ENCODE results near the gene NHSL2.
A peak's percentile ranks its signal among the peaks of the same experiment; 100 is the strongest.
"Not testable (repeated sequence)": the region's sequence is repeated elsewhere in the genome, so short reads cannot be mapped to it uniquely, and the experiment has no call there.

Gene NHSL2

DNA sequence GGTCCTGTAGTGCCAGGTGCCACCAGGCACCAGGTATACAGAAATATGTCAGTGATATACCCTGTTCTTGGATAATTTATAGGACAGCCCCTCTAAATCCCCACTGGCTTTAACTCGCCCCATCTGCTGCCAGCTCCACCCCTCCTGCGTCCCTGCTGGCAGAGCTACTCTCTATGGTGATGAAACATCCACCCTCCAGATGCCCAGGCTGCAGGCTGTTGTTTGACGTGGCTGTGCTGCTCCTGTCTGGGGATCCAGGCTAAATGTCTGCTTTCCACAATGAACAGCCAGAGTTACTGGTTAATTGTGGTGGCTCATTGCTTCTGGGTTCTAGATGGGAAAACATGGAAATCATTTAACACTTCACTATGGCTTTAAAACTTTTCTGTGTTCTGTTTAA lies 12.9 kb downstream of the NHSL2 start:
- no peak for DNase-seq (ENCODE audit: low read depth)

DNA sequence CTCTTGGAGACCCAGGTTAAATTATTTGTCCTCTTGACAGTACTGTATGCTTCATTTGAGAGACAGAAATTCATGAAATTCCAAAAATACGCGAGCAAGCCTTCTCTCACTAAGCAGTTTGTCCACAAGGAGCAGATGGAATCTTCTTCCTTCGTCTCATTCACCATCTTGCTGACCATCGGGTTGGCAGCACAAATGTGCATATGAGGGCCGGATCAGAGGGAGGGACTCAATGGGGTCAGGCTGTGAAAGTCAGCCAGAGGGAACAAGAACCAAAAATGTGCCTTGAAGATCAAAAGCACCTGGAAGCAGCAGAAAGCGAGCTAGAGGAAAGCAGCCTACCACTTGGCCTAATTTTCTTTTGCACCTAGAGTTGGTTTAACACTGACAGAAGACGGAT lies 16.4 kb downstream of the NHSL2 start:
- no peak for DNase-seq (ENCODE audit: low read depth)

DNA sequence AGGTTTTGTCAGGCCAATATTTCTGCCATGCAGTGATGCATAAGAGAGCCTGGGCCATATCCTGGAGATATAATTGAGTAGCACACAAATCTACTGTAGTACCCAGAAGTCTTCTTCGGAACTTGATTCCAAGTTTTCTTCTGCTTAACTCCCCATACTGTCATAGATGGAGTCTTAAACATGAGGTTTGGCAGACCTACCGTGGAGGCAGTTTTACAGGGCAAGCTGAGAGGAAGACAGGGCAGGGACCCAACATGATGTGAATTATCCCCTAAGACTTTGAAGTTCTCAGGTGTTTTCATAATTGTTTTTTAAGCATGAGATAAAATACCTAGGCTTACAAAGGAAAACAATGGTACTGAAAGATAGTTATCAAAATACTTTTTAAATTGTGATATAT lies 18.2 kb downstream of the NHSL2 start:
- no peak for DNase-seq (ENCODE audit: low read depth)

DNA sequence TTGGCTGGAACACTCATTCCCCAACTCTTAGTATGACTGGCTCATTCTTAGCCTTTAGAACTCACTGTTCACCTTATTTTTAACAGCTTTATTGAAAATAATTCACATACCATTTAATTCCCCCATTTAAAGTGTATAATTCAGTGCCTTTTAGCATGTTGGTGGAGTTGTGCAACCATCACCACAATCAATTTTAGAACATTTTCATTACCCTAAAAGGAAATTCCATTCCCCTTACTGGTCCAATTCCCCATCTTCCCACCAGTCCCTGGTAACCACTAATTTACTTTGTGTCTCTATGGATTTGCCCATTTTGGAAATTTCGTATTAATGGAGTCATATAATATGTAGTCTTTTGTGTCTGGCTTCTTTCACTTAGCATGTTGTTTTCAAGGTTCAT lies 19.7 kb downstream of the NHSL2 start:
- DNase-seq (ENCODE audit: low read depth) = peak; percentile 12

DNA sequence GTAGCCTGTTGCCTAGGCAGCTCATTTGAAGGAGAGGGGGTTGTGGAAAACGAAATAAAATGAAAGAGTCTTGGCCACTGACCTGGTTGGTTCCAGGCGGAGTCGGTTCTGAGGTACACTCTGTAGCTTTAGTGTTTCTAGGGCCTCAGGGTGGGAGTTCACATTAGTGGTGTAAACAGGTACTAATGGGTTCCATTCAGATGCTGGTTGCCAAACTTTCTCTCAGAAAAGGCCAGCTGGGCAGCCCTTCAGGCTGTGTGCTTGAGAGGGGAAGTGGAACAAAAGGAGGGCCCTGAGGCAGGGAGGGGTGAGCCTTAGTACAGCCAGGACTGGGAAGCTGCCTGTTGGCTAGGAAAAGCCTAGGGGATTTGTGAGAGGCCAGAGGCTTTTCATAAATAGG lies 24.8 kb downstream of the NHSL2 start:
- DNase-seq (ENCODE audit: low read depth) = no peak

DNA sequence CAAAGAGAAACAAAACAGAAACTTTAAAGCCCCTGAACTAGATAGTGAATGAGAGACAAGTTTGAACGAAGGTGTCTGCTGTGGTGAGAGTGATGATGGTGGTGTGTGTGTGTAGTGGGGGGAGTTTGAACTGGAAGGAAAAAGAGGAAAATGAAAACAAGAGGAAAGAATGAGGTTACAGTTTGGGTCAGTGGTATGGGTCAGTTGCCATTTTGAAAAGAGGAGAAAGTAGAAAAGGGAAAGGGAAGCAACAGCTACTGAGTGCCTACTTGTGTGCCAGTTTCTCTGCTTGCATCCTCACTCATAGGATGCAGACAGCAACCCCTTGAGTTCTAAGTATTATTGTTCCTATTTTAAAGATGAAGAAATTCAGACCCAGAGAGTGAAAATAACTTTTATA lies 26.0 kb downstream of the NHSL2 start:
- no peak for DNase-seq (ENCODE audit: low read depth)

DNA sequence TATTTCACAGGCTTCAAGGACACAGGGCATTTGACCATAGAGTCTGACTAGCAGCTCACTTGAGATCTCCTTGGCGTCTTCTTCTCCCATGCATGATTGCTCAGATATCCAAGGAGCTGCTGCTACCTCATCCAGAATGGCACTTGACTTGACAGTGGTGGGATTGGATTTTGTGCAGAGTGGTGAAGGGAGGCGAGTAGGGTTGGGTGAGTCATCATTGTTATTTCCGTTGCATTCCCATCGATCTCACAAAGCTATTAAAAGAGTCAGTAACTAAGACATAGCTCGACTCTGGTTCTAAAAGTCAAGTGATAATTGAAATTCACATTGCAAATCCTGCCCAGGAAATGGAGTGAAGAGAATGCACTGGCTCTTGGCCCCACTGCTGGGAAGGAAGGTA lies 27.7 kb downstream of the NHSL2 start:
- no peak for DNase-seq (ENCODE audit: low read depth)

DNA sequence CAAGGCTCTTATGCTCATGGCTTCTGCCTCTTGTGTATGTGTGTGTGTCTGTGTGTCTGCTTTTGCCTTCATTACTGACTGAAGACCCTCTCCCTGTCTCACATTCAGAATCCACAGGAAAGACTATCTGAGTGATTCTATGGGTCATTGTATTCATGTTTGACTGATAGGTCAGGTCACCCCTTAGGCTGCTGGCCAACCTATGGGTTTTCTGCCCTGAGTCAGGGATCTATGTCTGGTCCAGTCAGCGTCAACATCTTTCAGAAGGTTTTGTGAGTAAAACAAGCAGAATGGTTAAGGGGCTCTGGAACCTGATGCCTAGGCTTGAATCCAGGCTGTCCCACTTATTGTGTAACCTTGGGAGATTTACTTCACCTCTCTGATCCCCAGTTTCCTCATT lies 30.5 kb downstream of the NHSL2 start:
- no peak for DNase-seq (ENCODE audit: low read depth)

DNA sequence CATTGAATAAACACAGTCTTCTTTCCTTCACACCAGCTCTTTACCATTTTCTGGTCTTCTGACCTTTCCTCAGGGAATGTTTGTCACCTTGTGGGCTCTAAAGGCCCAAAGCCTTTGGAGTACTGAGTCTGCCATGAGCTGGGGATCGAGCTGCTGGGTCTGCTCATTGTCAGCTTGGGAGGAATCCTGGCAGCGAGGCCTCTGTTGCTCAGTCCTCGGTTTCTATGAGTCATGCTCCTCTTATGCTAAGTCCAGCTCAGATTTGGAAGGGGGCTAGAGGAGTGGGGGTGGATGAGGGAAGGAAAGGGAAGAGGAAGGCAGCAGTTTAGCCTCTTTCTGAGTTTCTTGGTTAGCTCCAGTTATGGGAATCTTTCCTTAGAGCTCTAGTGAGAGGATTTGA lies 31.1 kb downstream of the NHSL2 start:
- DNase-seq (ENCODE audit: low read depth) = peak; percentile 57

DNA sequence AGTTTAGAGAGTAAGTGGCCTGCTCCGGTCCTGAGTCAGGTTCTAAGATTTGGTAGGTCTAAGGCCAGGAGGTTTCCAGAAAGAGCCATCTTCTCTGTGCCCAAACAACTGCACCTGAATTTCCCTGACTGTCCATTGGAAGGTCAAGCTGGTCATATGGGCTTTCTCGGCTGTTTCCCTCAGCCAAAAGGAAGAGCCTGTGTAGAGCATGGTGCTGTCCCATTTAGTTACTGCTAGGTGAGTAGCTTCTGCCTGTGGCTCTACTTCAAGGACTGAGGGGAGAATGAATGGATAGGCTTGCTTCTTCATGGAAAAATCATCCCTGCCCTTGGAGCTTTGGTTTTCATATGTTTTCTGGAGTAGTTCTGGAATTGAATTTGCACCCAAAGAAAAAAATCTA lies 33.7 kb downstream of the NHSL2 start:
- no peak for DNase-seq (ENCODE audit: low read depth)

DNA sequence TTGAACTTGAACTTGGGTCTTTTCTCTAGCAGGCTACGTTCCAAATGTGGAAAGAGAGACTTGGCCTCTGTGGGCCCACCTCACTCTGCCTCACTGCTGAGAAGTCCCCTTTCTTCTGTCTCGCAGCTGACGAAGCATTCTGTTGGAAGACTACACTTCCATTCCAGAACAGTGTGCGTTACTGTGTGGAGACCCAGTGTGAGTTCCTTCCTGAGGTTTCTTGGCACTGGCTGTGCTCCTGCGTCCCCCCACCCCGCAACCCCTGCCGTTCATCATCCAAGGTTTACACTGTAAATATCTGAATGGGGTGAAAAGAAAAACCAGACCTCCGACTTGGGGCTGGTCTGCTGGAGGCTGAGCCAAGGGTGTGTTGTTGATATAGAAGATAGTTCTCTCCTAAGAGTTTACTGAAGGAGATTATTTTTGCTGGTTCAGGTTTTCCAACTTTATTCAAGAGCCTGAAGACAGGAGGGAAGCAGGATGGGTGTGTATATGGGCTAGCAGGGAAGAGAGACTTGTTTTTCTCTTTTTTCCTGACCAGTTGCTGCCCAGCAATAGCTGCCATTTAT lies 34.7 kb downstream of the NHSL2 start:
- DNase-seq (ENCODE audit: low read depth) = no peak

DNA sequence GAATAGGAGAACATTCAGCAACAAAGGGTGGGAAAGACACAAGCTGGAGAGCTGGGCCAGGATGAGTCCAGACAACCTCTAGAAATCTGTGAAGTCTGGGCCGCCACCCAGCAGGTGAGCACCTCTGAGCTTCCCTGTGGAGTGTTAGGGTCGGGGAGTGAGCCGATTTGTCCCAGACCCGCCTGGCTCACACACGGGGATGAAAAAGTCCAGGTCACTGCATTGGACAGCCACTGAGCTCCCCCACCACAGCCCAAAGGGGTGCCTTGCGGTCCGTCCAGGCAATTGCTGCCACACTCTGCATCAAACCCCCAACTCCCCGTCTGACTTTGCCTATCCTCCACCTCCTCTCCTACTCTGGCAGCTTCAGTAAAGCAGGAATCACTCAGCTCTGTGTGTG lies 38.7 kb downstream of the NHSL2 start:
- DNase-seq (ENCODE audit: low read depth) = no peak

DNA sequence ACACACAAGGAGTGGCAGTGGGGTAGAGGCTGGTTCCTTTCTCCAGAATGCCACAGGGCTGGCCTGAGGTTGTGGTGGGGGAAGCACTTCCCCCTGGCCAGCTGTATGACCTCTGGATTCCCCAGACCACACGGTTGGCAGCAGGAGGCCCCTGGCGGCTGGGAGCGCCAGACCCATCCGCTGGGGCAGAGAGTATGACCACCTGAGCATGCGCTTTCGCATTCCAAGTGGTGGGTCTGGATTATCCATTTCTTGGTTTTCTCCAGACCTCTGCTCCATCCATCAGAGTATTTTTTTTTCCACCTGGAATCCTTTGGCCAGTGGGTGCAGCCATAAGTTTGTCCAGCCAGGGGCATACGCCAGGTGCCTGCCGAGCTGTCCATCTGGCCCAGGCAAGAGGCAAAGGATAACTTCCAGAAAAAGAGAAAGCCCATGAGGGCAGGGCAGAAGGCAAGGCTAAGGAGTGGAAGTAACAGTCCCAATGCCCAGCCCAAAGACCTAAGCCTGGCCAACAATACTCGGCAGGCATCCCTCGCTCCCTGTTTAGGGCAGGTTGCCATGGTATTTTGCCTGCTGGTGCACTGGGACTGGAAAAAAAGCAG lies 39.3 kb downstream of the NHSL2 start:
- no peak for DNase-seq (ENCODE audit: low read depth)

DNA sequence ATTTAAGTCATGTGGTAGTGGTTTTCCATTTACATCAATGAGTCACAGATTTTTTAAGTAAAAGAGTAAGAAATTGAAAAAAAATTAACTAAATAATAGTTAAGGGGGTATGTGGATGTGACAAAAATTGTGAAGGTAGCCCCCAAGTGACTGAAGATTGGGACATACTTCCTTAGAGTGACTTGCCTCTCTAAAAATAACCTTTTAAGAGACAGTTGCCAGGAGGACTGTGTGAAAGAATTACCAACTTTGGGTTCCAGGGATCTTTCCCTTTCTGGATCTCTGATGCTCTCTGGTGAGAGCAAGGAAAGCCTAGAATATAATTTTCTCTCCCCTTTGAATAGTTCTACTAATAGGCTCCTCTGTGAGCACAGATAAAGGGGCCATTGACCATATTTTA lies 42.7 kb downstream of the NHSL2 start:
- DNase-seq (ENCODE audit: low read depth) = no peak

DNA sequence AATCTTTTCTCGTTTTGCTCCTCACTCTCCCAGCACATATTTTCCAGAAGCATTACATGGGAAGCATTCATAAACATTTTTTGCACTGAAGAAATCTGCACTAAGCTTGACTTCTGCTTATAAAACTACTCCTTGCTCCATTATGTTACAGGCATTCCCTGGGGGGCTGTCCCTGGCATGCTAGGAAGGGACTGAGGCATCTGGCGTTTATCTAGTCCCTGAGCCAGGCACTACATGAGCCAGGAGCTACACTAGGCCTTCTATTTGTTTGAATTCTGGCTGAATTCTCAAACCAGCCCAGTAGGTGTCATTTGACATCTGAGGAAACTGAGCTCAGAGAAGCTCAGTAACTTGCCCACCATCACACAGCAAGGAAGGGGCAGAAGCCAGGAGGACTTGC lies 43.3 kb downstream of the NHSL2 start:
- no peak for DNase-seq (ENCODE audit: low read depth)

DNA sequence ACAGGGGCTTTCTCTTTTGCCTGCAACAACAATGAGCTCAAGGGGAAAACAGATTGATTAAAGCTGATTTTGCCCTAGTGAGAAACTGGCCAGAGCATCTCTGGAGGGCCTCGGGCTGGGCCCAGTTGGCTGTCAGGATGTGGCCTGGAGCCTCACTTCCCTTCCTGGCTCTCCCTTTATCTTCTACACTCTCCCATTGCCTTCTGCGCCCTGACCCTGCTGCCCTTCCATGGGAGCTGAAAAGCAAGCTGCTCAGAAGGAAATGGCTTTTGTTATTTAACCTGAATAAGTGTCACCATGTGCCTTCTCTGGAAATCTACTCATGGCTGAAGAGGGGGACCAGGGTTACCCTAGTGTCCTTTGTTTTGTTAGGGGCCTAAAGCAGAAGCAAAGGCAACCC lies 43.8 kb downstream of the NHSL2 start:
- DNase-seq (ENCODE audit: low read depth) = no peak

DNA sequence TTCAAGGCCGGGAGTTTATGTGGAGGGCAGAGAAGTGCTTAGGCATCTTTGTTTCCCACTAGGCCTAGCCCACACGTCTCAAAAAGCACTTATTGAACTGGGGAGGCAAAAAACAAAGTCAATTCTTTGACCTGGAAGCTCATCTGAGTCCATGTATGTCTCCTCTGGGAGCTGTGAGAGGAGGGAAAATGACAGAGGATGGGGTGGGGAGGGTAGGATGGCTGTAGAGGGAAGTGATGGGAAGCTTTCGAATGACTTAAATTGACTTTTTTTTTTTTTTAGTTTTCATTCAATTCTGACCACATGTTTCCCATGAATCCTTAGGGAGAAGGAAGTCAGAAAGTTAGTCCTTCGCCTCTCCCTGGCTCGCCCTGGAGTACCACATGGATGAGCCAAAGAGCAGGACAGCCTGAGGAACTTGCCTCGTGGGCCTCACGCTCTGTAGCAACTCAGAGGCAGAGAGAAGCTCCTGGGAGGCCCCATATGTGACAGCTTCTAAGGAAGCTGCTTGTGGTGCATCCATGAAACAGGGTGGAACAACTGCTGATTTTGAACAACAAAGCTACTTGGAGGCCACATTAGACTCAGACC lies 45.0 kb downstream of the NHSL2 start:
- DNase-seq (ENCODE audit: low read depth) = no peak

DNA sequence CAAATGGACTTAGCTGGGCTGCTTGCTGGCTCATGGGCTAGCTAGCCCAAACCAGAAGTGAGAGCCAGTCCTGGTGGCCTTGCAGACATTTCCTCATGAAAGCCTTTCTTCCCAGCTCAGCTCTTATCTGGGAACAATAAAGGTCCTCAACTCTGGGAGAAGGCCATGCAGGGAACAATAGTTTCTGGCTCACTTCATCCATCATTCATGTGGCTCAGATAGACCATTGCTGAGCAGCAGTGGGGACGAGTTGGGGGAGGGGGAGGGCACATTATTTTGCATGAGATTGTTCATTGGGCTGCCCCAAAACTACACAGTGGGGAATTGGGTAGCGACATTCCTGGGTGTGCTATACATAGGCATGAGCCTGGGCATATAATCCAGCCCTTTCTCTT lies 47.6 kb downstream of the NHSL2 start:
- no peak for DNase-seq (ENCODE audit: low read depth)

DNA sequence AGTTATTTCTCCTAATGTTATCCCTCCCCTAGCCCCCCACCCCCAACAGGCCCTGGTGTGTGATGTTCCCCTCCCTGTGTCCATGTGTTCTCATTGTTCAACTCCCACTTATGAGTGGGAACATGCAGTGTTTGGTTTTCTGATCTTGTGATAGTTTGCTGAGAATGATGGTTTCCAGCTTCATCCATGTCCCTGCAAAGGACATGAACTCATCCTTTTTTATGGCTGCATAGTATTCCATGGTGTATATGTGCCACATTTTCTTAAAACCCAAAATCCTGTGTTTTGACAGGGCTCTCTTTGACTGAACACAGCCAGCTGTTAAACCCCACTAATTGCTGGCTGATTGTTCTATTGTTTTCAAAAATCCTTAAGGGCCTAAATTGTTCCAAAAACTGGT lies 53.5 kb downstream of the NHSL2 start:
- DNase-seq (ENCODE audit: low read depth) = not testable (repeated sequence)

DNA sequence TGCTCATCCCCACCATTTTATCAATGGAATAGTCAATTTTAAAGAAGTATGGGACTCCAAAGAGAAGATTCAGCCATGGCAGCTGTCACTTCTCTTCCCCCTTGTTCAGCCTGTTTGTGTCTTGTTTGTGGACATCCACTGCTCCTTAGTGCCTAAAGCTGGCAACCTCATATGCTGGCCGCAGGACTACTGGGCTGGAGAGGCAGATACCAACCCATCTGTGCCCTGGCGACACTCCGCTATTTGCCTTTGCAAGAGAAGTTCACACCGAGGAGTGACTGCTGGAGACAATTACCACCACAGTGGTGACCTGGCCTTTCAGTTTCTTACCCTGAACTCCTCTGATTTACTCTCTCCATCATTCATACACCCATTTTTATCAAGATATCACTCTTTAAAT lies 64.3 kb downstream of the NHSL2 start:
- no peak for DNase-seq (ENCODE audit: low read depth)

DNA sequence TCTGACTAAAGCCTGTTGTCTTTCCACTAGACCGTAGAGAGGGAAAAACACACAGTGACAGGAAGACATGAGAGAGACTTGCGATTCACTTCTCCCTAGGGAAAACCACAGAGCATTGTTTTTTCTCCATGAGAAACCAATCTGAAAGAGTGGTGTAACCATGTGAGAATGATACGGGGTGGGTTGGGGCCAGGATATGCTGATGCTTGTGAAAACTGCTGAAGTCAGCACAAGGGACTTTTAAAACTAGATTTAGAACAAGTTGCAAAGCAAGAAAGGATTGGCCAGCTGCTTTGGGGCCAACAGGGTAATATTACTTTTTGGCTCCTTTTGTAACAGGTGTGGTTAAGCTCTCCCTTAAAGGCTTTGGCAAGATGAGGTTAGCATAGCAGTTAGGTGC lies 66.1 kb downstream of the NHSL2 start:
- DNase-seq (ENCODE audit: low read depth) = no peak

DNA sequence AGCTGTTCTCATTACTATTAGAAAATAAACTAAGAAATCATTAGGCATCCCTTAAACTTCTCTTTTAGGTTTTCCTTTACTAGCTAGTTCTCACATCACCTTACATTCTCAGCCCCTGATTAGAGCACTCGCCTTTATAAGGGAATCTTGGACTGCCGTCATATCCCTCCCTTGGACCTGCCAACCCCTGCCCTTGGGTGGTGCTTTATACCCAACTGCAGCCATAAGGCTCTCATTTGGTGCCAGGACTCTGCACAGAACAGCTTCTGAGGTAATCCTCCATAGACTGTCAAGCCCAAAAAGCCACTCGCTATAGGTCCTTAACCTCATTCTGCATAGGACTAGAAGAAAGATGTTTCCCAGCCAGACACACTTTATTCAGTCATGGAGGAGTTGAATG lies 67.5 kb downstream of the NHSL2 start:
- DNase-seq (ENCODE audit: low read depth) = no peak

DNA sequence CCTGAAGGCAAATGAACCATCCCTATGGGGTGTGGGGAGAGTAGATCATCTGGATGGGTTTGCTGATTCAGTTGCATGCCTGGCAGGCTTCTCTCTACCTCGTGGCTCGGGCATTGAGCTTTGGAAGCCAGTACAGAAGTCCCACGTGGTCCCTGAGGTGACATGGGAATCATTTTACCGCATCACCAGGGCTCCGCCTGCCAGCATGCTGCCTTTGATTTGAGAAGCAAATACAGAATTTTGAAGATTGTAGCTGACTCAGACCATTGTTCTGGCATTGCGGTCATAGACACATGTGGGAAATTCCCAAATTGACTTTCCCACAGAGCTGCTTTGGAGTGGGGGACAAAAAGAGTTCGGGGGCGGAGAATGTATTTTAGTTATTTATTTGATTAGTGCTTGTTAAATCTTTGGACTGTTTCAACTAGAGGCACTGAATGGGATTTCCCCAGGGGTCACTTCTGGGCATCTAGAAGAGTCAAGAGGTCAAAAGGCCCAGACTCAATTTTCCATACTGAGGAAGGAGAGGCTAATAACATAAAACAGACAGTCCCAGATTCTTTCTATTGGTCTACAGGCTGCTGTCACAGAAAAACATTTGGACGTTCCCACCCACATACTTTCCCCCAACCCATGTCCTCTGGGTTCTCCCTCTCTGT lies 79.3 kb downstream of the NHSL2 start:
- no peak for DNase-seq (ENCODE audit: low read depth)

DNA sequence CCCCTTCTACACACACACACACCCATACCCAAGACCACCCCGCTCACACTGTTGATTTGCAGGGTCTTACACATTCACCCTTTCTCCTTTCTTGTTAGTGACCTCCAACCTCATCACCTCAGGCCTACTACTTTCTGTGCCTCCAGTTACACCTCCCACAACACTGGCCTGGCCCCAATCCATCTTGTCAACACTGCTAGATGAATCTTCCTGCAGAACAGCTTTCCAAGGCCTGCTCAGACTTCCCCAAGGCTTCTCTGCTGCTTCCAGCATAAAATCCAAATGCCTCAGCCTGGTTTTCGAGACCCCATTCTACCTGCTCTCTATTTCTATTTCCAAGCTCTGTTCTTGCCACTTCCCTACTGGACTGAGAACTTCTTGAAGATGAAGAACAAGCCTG lies 79.9 kb downstream of the NHSL2 start:
- DNase-seq (ENCODE audit: low read depth) = no peak

Measured in iris pigment epithelial cell (primary cell).